ENCODE data around the gene B4GALNT1.

The B4GALNT1 gene

GRCh38 chr12:57611827-57612710 is 20.9 kb downstream of the B4GALNT1 start:
- no peak for DNase-seq (ENCODE audit: low read depth)
- H3K4me3 ChIP-seq (ENCODE audit: low read depth, low read length): no peak overlapping the region
- TF ChIP-seq MYC (IDR thresholded peaks at IDR 0.05; ENCODE audit: low read depth, low read length) (no peak), MAX (IDR thresholded peaks at IDR 0.05; ENCODE audit: low read depth, low read length) (no peak), POLR2A (IDR thresholded peaks at IDR 0.05; ENCODE audit: extremely low read depth, insufficient read length) (no peak), CTCF (IDR thresholded peaks at IDR 0.05; ENCODE audit: low read depth, low read length) (no peak)

GRCh38 chr12:57611108-57611826 is 21.7 kb downstream of the B4GALNT1 start, which contains the start of gene ARHGEF25:
Gene ARHGEF25 (plus strand): TSS chr12:57611435. CDS start chr12:57611895, 460 bp downstream.
- no peak for DNase-seq (ENCODE audit: low read depth)

GRCh38 chr12:57610554-57611107 is 22.4 kb downstream of the B4GALNT1 start:
- TF ChIP-seq MAX (IDR thresholded peaks at IDR 0.05; ENCODE audit: low read depth, low read length) (no peak), MYC (IDR thresholded peaks at IDR 0.05; ENCODE audit: low read depth, low read length) (no peak), POLR2A (IDR thresholded peaks at IDR 0.05; ENCODE audit: extremely low read depth, insufficient read length) (no peak), CTCF (IDR thresholded peaks at IDR 0.05; ENCODE audit: low read depth, low read length) (no peak)
- H3K4me3 ChIP-seq (ENCODE audit: low read depth, low read length): no peak overlapping the region
- DNase-seq (ENCODE audit: low read depth): no peak

More at GRCh38 chr12:57611108-57611826, 21.7 kb downstream of the B4GALNT1 start, which contains the start of gene ARHGEF25:
- no peak for TF ChIP-seq CTCF (IDR thresholded peaks at IDR 0.05; ENCODE audit: low read depth, low read length)
- H3K4me3 ChIP-seq (ENCODE audit: low read depth, low read length): no peak within 1 kb of the TSS

- TF ChIP-seq CTCF (IDR thresholded peaks at IDR 0.05; ENCODE audit: low read depth, low read length): no peak
- TF ChIP-seq MAX (IDR thresholded peaks at IDR 0.05; ENCODE audit: low read depth, low read length): no peak
- TF ChIP-seq MYC (IDR thresholded peaks at IDR 0.05; ENCODE audit: low read depth, low read length): no peak
- TF ChIP-seq POLR2A (IDR thresholded peaks at IDR 0.05; ENCODE audit: extremely low read depth, insufficient read length): no peak
- H3K4me3 ChIP-seq (ENCODE audit: low read depth, low read length): no peak overlapping the region
- DNase-seq (ENCODE audit: low read depth): no peak
Measured at GRCh38 chr12:57609781-57610553, 23.0 kb downstream of the B4GALNT1 start.

- no peak overlapping the region for H3K4me3 ChIP-seq (ENCODE audit: low read depth, low read length)
- TF ChIP-seq MYC (IDR thresholded peaks at IDR 0.05; ENCODE audit: low read depth, low read length): no peak
- TF ChIP-seq POLR2A (IDR thresholded peaks at IDR 0.05; ENCODE audit: extremely low read depth, insufficient read length): no peak
- no peak for TF ChIP-seq MAX (IDR thresholded peaks at IDR 0.05; ENCODE audit: low read depth, low read length)
- no peak for TF ChIP-seq CTCF (IDR thresholded peaks at IDR 0.05; ENCODE audit: low read depth, low read length)
- DNase-seq (ENCODE audit: low read depth): no peak
Measured at GRCh38 chr12:57609101-57609780, 23.8 kb downstream of the B4GALNT1 start.

Data from NB4 (cell line).